Measurements from ENCODE around the gene DAPK1. TPM values are rescaled to one million over a fixed set of nuclear protein-coding genes. Genes with fewer than 3 reads are reported as not detected.

Gene DAPK1
- total RNA-seq, 1 donor from 2014 or later: 196 TPM

- no peaks in the 10 kb centered on the region for H3K27me3 ChIP-seq (ENCODE audit: low read depth)
These were observed 162.1 kb downstream of the DAPK1 start for GRCh38 chr9:87659534-87660419.

GRCh38 chr9:87661241-87661640 lies 163.6 kb downstream of the DAPK1 start:
- Histone ChIP-seq H3K4me3 (no peak overlapping the region), H3K27me3 (ENCODE audit: low read depth) (no peaks in the 10 kb centered on the region), H3K27ac (no peak overlapping the region), H3K9me3 (no peaks in the 10 kb centered on the region), H3K4me1 (peaks cover 12% of the 10 kb centered on the region), H3K36me3 (peaks cover 55% of the 10 kb centered on the region)
- intact Hi-C loops (cut with DNase I): no loop called here
- no peak for DNase-seq
- no peak for ATAC-seq
- TF ChIP-seq CTCF (IDR thresholded peaks at IDR 0.05): no peak

More at GRCh38 chr9:87659534-87660419, 162.1 kb downstream of the DAPK1 start:
- no peak for TF ChIP-seq CTCF (IDR thresholded peaks at IDR 0.05)
- peak in 1 of 2 donors; percentile 4 for ATAC-seq
- peaks cover 44% of the 10 kb centered on the region for H3K36me3 ChIP-seq
- intact Hi-C loops (cut with DNase I): no loop called here
- no peak for DNase-seq
- no peak overlapping the region for H3K27ac ChIP-seq
- H3K4me1 ChIP-seq: peaks cover 13% of the 10 kb centered on the region
- H3K9me3 ChIP-seq: no peaks in the 10 kb centered on the region
- H3K4me3 ChIP-seq: no peak overlapping the region

GRCh38 chr9:87662808-87663528 lies 165.3 kb downstream of the DAPK1 start:
- Histone ChIP-seq H3K36me3 (peaks cover 59% of the 10 kb centered on the region), H3K27ac (no peak overlapping the region), H3K9me3 (peaks cover 7% of the 10 kb centered on the region), H3K27me3 (ENCODE audit: low read depth) (no peaks in the 10 kb centered on the region), H3K4me3 (no peak overlapping the region), H3K4me1 (peaks cover 5% of the 10 kb centered on the region)
- DNase-seq (peak; percentile 81), ATAC-seq (peak; percentile 71 to 85)
- intact Hi-C loops (cut with DNase I): no loop called here
- peak; percentile 74 for TF ChIP-seq CTCF (IDR thresholded peaks at IDR 0.05)

GRCh38 chr9:87663556-87663955 lies 165.9 kb downstream of the DAPK1 start:
- no peak overlapping the region for H3K27ac ChIP-seq
- no peak for TF ChIP-seq CTCF (IDR thresholded peaks at IDR 0.05)
- H3K36me3 ChIP-seq: peaks cover 59% of the 10 kb centered on the region
- no peak overlapping the region for H3K4me3 ChIP-seq
- H3K27me3 ChIP-seq (ENCODE audit: low read depth): no peaks in the 10 kb centered on the region
- H3K9me3 ChIP-seq: peaks cover 7% of the 10 kb centered on the region
- ATAC-seq: peak in 1 of 2 donors; percentile 3
- DNase-seq: no peak
- peaks cover 5% of the 10 kb centered on the region for H3K4me1 ChIP-seq
- intact Hi-C loops (cut with DNase I): no loop called here

- Histone ChIP-seq H3K27me3 (ENCODE audit: low read depth) (no peaks in the 10 kb centered on the region), H3K36me3 (peaks cover 54% of the 10 kb centered on the region), H3K9me3 (peaks cover 7% of the 10 kb centered on the region), H3K4me1 (peaks cover 5% of the 10 kb centered on the region), H3K27ac (no peak overlapping the region), H3K4me3 (no peak overlapping the region)
- no peak for TF ChIP-seq CTCF (IDR thresholded peaks at IDR 0.05)
- intact Hi-C loops (cut with DNase I): no loop called here
- DNase-seq (no peak), ATAC-seq (no peak)
These were observed 166.7 kb downstream of the DAPK1 start for GRCh38 chr9:87664153-87665060.
